GM10266 (cell line): Measurements from ENCODE around the gene SPACA9.

Source experiments
- DNase-seq: peaks from one replicate; pipeline ENCODE4 v3.0.0; 2012; ENCODE audit errors: extremely low spot score
- TF ChIP-seq, protein P1 (sequence below): IDR thresholded peaks from 2 replicates; pipeline ENCODE4 v1.5.1; 2012; ENCODE audit warnings: mild to moderate bottlenecking, low read depth; ENCODE audit not compliant: control insufficient read depth, insufficient read depth; ENCODE audit errors: missing control alignments

SPACA9 gene

GRCh38 chr9:132840980-132841379 lies 37.7 kb upstream of the SPACA9 start:
- no peak for DNase-seq
- TF ChIP-seq, protein P1, sequence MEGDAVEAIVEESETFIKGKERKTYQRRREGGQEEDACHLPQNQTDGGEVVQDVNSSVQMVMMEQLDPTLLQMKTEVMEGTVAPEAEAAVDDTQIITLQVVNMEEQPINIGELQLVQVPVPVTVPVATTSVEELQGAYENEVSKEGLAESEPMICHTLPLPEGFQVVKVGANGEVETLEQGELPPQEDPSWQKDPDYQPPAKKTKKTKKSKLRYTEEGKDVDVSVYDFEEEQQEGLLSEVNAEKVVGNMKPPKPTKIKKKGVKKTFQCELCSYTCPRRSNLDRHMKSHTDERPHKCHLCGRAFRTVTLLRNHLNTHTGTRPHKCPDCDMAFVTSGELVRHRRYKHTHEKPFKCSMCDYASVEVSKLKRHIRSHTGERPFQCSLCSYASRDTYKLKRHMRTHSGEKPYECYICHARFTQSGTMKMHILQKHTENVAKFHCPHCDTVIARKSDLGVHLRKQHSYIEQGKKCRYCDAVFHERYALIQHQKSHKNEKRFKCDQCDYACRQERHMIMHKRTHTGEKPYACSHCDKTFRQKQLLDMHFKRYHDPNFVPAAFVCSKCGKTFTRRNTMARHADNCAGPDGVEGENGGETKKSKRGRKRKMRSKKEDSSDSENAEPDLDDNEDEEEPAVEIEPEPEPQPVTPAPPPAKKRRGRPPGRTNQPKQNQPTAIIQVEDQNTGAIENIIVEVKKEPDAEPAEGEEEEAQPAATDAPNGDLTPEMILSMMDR, result no peak

DNA sequence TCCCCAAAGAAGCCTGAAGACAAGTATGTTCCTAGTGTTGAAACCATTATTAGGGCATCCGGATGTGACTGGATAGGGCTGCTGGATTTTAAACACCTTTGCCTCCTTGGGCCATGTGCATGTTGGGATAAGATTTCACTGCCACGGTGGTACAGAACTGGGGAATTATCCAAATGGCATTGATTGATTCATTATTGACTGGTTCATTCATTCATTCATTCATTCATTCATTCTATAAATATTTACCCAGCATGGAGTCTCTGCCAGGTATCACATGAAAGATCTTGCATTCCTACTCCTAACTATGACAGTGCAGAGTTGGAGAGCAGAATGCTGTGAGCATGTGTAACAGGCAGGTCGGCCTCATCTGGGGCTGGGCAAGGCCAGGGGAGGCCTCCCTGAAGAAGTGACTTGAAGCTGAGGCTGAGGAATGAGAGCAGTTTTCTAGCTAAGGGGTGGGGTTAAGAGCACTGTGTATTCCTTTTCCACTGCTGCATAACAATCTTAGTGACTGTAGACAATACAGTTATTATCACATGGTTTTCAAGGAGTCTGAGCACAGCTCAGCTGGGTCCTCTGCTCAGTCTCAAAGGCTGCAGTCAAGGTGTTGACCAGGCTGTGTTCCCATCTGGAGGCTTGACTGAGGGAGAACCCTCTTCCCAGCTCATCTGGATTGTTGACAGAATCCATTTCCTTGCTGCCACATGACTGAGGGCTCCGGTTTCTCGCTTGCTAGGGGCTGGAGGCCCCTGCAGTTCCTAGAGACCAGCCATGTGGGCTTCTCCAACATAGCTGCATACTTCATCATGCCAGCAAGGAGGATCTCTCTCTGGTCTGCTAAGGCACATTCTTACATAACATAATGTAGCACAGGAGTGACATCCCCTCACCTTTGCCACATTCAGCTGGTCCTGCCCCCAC lies 36.3 kb upstream of the SPACA9 start:
- no peak for DNase-seq
- TF ChIP-seq, protein P1, result no peak

DNA sequence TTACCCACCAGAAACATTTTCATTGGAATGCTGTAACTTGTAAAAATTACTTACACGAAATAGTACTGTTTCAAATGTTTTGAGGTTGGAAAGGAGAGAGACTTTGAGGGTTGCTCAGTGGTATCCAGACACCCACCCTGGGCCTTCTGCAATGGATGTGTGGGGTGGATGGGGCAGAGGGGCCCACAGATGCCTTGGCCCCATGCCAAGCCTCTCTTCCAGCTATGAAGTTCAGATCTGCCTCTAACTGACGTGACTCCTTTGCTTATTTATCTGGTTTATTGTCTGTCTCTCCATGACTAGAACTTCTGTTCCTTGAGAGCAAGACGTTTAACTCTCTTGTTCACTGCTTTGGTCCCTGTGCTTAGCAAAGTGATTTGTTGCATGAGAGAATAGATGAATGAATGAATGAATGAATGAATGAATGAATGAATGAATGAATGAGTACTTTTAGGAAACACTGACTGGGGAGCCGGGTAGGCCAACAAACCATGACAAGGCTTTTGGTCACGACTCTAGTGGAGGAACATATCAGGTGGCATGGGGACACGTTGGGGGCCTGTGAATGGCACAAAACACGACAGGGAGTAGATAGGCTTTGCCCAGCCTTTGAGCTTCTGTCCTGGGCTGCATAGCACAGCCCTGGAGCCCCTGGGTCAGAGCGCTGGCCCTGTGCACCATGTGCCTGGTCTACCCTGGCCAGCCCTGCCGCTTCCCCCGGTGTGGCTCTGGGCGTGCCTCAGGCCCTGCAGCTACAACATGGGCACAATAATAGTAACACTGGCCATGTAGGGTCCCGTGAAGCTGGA lies 32.4 kb upstream of the SPACA9 start:
- TF ChIP-seq, protein P1, result no peak
- no peak for DNase-seq

- no peak for DNase-seq
- TF ChIP-seq, protein P1, result no peak
These were observed 31.7 kb upstream of the SPACA9 start for GRCh38 chr9:132846918-132847515.

DNA sequence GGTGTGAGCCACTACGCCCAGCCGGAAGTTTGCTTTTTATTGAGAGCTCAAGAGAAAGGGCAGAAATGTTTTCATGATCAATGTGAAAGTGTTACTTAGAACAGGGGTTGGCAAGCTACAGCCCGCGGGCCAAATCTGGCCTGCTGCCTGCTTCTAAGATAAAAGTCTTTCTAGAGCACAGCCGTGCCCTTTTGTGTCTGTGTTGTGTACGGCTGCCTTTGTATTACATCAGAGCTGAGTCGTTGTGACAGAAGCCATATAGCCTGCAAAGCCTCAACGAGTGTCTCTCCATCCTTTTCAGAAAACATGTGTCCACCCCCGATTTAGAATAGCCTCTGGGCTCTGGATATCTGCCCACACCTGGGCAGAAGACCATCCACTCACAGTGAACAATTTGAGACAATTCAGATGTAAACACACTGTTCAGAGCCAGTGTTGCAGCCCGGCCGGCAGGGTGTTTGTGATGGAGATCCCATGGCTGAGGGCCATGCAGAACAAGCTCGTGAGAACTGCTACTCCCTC lies 29.5 kb upstream of the SPACA9 start:
- DNase-seq, result no peak
- TF ChIP-seq, protein P1, result no peak

DNA sequence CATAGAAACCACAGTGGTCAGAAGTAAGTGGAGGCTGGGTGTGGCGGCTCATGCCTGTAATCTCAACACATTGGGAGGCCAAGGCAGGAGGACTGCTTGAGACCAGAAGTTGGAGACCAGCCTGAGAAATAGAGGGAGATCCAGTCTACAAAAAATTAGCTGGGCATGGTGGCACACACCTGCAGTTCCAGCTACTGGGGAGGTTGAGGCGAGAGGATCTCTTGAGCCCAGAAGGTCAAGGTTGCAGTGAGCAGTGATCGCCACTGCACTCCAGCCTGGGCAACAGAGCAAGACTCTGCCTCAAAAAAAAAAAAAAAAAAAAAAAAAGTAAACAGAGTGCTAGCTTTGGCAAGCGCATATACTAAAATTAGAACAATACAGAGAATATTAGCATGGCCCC lies 25.2 kb upstream of the SPACA9 start:
- TF ChIP-seq, protein P1, result no peak
- DNase-seq, result no peak
